Activated naive CD4-positive, alpha-beta T cell treated with anti-CD3 and anti-CD28 coated beads for 36 hours (primary cell): ENCODE data around the gene RARRES2. TPM values are rescaled to one million over a fixed set of nuclear protein-coding genes. Genes with fewer than 3 reads are reported as not detected.

Experiments used
- CTCF ChIA-PET: fragments of 350-600 bp; sonication (Branson Sonifier 250); formaldehyde crosslinking; loops from one replicate; lab custom pipeline; 2021; ENCODE audit warnings: antibody characterized with exemption; lab: Charles Lee
- DNase-seq: peaks from one replicate; pipeline ENCODE4 v3.0.0-alpha.2; 2020
- H3K27ac Mint-ChIP-seq: one replicate; pipeline ENCODE4 v1.8.0; 2021; ENCODE audit warnings: mild to moderate bottlenecking, mixed read lengths
- H3K27me3 Mint-ChIP-seq: one replicate; pipeline ENCODE4 v1.8.0; 2021; ENCODE audit warnings: low read depth, mixed read lengths
- H3K36me3 Mint-ChIP-seq: one replicate; pipeline ENCODE4 v1.8.0; 2021; ENCODE audit warnings: low read depth, mixed read lengths
- H3K4me1 Mint-ChIP-seq: one replicate; pipeline ENCODE4 v1.8.0; 2021; ENCODE audit warnings: low read depth, mixed read lengths
- H3K4me3 Mint-ChIP-seq: one replicate; pipeline ENCODE4 v1.8.0; 2021; ENCODE audit warnings: mild to moderate bottlenecking, moderate library complexity, mixed read lengths
- H3K9me3 Mint-ChIP-seq: one replicate; pipeline ENCODE4 v1.8.0; 2021; ENCODE audit warnings: mixed read lengths
- intact Hi-C: fragments of 100-400 bp; cut with micrococcal nuclease; formaldehyde crosslinking; loops from one replicate; pipeline ENCODE4 v1.15.1; 2023
- total RNA-seq, 2 experiments: library from RNA; stranded (reverse); gene quantifications; one replicate each; pipeline ENCODE4 v1.2.3, GENCODE V29; 2021

RARRES2 gene
- total RNA-seq, 2 experiments from 2014 or later = not detected

GRCh38 chr7:150342121-150342408, 636 bp upstream of the RARRES2 start:
- CTCF ChIA-PET = no interaction called here
- intact Hi-C loops = loop anchor here (2.0 kb wide), 1 partner anchor 15 kb away; no protein-coding TSS in a partner anchor
- H3K4me3 Mint-ChIP-seq = no peak overlapping the region
- peaks cover 23% of the 10 kb centered on the region for H3K27me3 Mint-ChIP-seq
- H3K36me3 Mint-ChIP-seq = peaks cover 7% of the 10 kb centered on the region
- DNase-seq = no peak
- peaks cover 4% of the 10 kb centered on the region for H3K9me3 Mint-ChIP-seq
- no peak overlapping the region for H3K27ac Mint-ChIP-seq
- H3K4me1 Mint-ChIP-seq = peaks cover 4% of the 10 kb centered on the region

- intact Hi-C loops = no loop called here
- peaks cover 4% of the 10 kb centered on the region for H3K9me3 Mint-ChIP-seq
- DNase-seq = no peak
- CTCF ChIA-PET = no interaction called here
- peaks cover 21% of the 10 kb centered on the region for H3K27me3 Mint-ChIP-seq
- peaks cover 7% of the 10 kb centered on the region for H3K36me3 Mint-ChIP-seq
- H3K4me3 Mint-ChIP-seq = no peak overlapping the region
- no peak overlapping the region for H3K27ac Mint-ChIP-seq
- H3K4me1 Mint-ChIP-seq = peaks cover 4% of the 10 kb centered on the region
Measured at GRCh38 chr7:150340875-150341262, 560 bp downstream of the RARRES2 start.

- Mint-ChIP-seq H3K36me3 (peaks cover 7% of the 10 kb centered on the region), H3K9me3 (peaks cover 4% of the 10 kb centered on the region), H3K27me3 (peaks cover 21% of the 10 kb centered on the region), H3K4me1 (peaks cover 4% of the 10 kb centered on the region), H3K4me3 (no peak overlapping the region), H3K27ac (no peak overlapping the region)
- CTCF ChIA-PET = no interaction called here
- intact Hi-C loops = no loop called here
- no peak for DNase-seq
Measured at GRCh38 chr7:150340024-150340749, 1.2 kb downstream of the RARRES2 start.

- Mint-ChIP-seq H3K4me3 (no peak overlapping the region), H3K36me3 (peaks cover 7% of the 10 kb centered on the region), H3K4me1 (peaks cover 4% of the 10 kb centered on the region), H3K9me3 (peaks cover 4% of the 10 kb centered on the region), H3K27me3 (peaks cover 21% of the 10 kb centered on the region), H3K27ac (no peak overlapping the region)
- no peak for DNase-seq
- CTCF ChIA-PET = no interaction called here
- intact Hi-C loops = no loop called here
Measured at GRCh38 chr7:150339409-150339809, 2.0 kb downstream of the RARRES2 start.

DNA sequence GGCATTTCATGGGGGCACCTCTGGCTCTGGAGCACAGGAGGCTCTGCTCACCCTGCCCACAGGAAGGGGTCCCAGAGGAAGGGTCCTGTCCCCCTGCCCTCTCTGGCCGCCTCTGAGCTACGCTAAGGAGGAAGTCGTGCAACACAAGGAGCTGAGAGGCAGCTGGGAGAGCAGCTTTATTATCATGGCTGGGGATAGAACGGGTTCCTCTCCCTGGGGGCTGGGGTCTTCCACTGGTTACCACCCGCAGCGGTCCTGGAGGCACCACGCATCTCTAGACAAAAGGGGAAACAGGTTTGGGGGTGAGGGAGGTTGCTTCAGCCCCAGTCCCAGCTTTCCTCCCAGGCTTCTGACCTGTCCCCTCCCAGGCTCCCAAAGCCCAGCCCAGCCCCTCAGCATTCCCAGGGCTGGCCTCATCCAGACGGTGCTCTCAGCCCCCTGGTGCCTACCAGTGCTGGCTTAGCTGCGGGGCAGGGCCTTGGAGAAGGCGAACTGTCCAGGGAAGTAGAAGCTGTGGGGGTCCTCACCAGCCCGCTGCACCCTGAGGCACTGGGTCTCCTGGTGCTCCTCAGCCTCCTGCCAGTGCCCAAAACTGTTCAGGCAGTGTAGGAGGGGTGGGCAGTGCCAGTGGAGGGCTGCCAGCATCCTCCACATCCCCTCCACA, 3.1 kb downstream of the RARRES2 start:
- Mint-ChIP-seq H3K27ac (no peak overlapping the region), H3K36me3 (peaks cover 7% of the 10 kb centered on the region), H3K4me3 (no peak overlapping the region), H3K27me3 (peaks cover 19% of the 10 kb centered on the region), H3K9me3 (peaks cover under 1% of the 10 kb centered on the region), H3K4me1 (peaks cover 4% of the 10 kb centered on the region)
- no peak for DNase-seq
- CTCF ChIA-PET = interaction anchor here (0.6 kb wide), 1 partner anchor 9 kb away, joined by 3 read pairs; no protein-coding TSS in a partner anchor
- intact Hi-C loops = no loop called here

GRCh38 chr7:150337659-150338081, 3.8 kb downstream of the RARRES2 start:
- H3K4me3 Mint-ChIP-seq = no peak overlapping the region
- peaks cover 7% of the 10 kb centered on the region for H3K36me3 Mint-ChIP-seq
- no peaks in the 10 kb centered on the region for H3K9me3 Mint-ChIP-seq
- peaks cover 19% of the 10 kb centered on the region for H3K27me3 Mint-ChIP-seq
- CTCF ChIA-PET = no interaction called here
- no peak for DNase-seq
- H3K27ac Mint-ChIP-seq = no peak overlapping the region
- intact Hi-C loops = no loop called here
- peaks cover 4% of the 10 kb centered on the region for H3K4me1 Mint-ChIP-seq

DNA sequence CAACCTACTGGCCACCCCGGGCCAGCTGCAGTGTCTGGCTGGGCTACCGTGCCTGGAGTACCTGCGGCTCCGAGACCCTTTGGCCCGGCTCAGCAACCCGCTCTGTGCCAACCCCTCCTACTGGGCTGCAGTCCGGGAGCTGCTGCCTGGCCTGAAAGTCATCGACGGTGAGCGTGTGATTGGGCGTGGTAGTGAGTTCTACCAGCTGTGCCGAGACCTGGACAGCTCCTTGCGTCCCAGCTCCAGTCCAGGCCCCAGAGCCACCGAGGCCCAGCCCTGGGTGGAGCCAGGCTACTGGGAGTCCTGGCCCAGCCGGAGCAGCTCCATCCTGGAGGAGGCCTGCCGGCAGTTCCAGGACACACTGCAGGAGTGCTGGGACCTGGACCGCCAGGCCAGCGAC, 4.2 kb downstream of the RARRES2 start:
- Mint-ChIP-seq H3K36me3 (peaks cover 7% of the 10 kb centered on the region), H3K4me1 (peaks cover 4% of the 10 kb centered on the region), H3K27ac (no peak overlapping the region), H3K4me3 (no peak overlapping the region), H3K9me3 (no peaks in the 10 kb centered on the region), H3K27me3 (peaks cover 16% of the 10 kb centered on the region)
- CTCF ChIA-PET = no interaction called here
- no peak for DNase-seq
- intact Hi-C loops = no loop called here

- H3K36me3 Mint-ChIP-seq = peaks cover 7% of the 10 kb centered on the region
- H3K9me3 Mint-ChIP-seq = no peaks in the 10 kb centered on the region
- DNase-seq = no peak
Measured at GRCh38 chr7:150336746-150337145, 4.7 kb downstream of the RARRES2 start.

GRCh38 chr7:150335774-150336112, 5.7 kb downstream of the RARRES2 start:
- intact Hi-C loops = no loop called here
- H3K4me1 Mint-ChIP-seq = no peaks in the 10 kb centered on the region
- H3K9me3 Mint-ChIP-seq = no peaks in the 10 kb centered on the region
- CTCF ChIA-PET = interaction anchor here (1.4 kb wide), 1 partner anchor 20 kb away, joined by 7 read pairs; no protein-coding TSS in a partner anchor
- no peak for DNase-seq
- no peak overlapping the region for H3K27ac Mint-ChIP-seq
- H3K4me3 Mint-ChIP-seq = no peak overlapping the region
- H3K27me3 Mint-ChIP-seq = peaks cover 11% of the 10 kb centered on the region
- peaks cover 8% of the 10 kb centered on the region for H3K36me3 Mint-ChIP-seq

More at GRCh38 chr7:150336746-150337145, 4.7 kb downstream of the RARRES2 start:
- CTCF ChIA-PET = no interaction called here
- peaks cover 2% of the 10 kb centered on the region for H3K4me1 Mint-ChIP-seq
- peaks cover 12% of the 10 kb centered on the region for H3K27me3 Mint-ChIP-seq
- H3K27ac Mint-ChIP-seq = no peak overlapping the region
- intact Hi-C loops = no loop called here
- H3K4me3 Mint-ChIP-seq = no peak overlapping the region

DNA sequence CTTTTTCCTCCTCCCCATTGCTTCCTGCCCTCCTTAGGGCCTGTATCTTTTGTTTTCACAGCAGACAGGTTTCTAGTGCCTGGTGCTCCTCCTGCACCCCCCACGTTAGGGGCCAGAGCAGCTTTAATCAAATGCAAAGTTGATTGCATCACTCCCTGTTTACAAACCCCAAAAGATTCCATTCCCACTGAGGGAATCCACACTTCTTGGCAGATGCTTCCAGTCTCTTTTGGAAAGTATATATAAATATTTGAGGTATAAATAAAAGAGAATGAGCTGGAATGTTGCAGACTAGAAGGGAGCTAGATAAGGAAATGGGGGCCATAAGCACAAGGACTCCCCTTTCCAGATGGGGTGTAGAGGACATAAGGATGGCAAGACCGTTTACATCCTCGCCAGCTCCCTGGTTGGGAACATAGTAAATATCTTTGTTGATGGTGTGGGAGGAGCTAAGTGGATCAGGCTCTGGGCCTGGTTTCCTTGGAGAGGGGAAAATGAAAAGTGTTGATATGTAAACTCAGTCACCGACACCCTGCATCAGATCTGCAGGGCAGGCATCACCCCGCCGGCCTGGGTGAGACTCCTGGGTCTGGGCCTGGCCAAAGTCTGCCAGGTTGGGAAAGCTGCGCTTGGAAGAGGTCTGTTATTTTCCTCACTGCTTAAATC, 6.2 kb downstream of the RARRES2 start:
- Mint-ChIP-seq H3K9me3 (no peaks in the 10 kb centered on the region), H3K4me1 (no peaks in the 10 kb centered on the region), H3K4me3 (no peak overlapping the region), H3K27me3 (peaks cover 8% of the 10 kb centered on the region), H3K36me3 (peaks cover 8% of the 10 kb centered on the region), H3K27ac (no peak overlapping the region)
- no peak for DNase-seq
- CTCF ChIA-PET = interaction anchor here (0.6 to 1.4 kb wide), 2 partner anchors 9 to 21 kb away, joined by 4 to 7 read pairs; no protein-coding TSS in a partner anchor
- intact Hi-C loops = no loop called here

- H3K27ac Mint-ChIP-seq = no peak overlapping the region
- no peaks in the 10 kb centered on the region for H3K4me1 Mint-ChIP-seq
- intact Hi-C loops = no loop called here
- no peaks in the 10 kb centered on the region for H3K27me3 Mint-ChIP-seq
- CTCF ChIA-PET = interaction anchor here (0.8 kb wide), 1 partner anchor 451 kb away, joined by 3 read pairs; no protein-coding TSS in a partner anchor
- no peaks in the 10 kb centered on the region for H3K9me3 Mint-ChIP-seq
- no peak overlapping the region for H3K4me3 Mint-ChIP-seq
- DNase-seq = no peak
- peaks cover 8% of the 10 kb centered on the region for H3K36me3 Mint-ChIP-seq
Measured at GRCh38 chr7:150334108-150334507, 7.3 kb downstream of the RARRES2 start.

- DNase-seq = no peak
- Mint-ChIP-seq H3K4me3 (no peak overlapping the region), H3K9me3 (no peaks in the 10 kb centered on the region), H3K27me3 (no peaks in the 10 kb centered on the region), H3K4me1 (no peaks in the 10 kb centered on the region), H3K36me3 (peaks cover 10% of the 10 kb centered on the region), H3K27ac (no peak overlapping the region)
- intact Hi-C loops = no loop called here
- CTCF ChIA-PET = interaction anchor here (0.8 kb wide), 1 partner anchor 450 kb away, joined by 3 read pairs; no protein-coding TSS in a partner anchor
Measured at GRCh38 chr7:150333659-150334058, 7.8 kb downstream of the RARRES2 start.
